WERI-Rb-1 (cell line): ENCODE data around the gene RGS6.

Experiments used
- DNase-seq: peaks from one replicate; pipeline ENCODE4 v3.0.0-alpha.2; 2020
- H3K27ac ChIP-seq: fragments of 250-450 bp; sonication (Bioruptor Pico); 2 replicates; pipeline ENCODE4 v1.5.1; 2020; ENCODE audit warnings: mild to moderate bottlenecking, moderate library complexity
- H3K27me3 ChIP-seq: fragments of 250-450 bp; sonication (Bioruptor Pico); 2 replicates; pipeline ENCODE4 v1.5.1; 2021; ENCODE audit warnings: mild to moderate bottlenecking, low read depth, moderate library complexity; ENCODE audit not compliant: insufficient read depth, severe bottlenecking
- H3K36me3 ChIP-seq: fragments of 250-450 bp; sonication (Bioruptor Pico); 2 replicates; pipeline ENCODE4 v1.5.1; 2020; ENCODE audit warnings: mild to moderate bottlenecking, moderate library complexity
- H3K4me3 ChIP-seq: 2 replicates; pipeline ENCODE4 v1.5.1; 2011; ENCODE audit warnings: low read depth, mild to moderate bottlenecking, control low read depth, low read length
- H3K9me3 ChIP-seq: fragments of 250-450 bp; sonication (Bioruptor Pico); 2 replicates; pipeline ENCODE4 v1.5.1; 2021; ENCODE audit warnings: mild to moderate bottlenecking, moderate library complexity; ENCODE audit not compliant: severe bottlenecking
- TF ChIP-seq, protein P1 (sequence below): IDR thresholded peaks from 2 replicates; pipeline ENCODE4 v1.5.1; 2011; ENCODE audit warnings: low read depth, mild to moderate bottlenecking, control low read depth, inconsistent platforms, low read length

The RGS6 gene

DNA sequence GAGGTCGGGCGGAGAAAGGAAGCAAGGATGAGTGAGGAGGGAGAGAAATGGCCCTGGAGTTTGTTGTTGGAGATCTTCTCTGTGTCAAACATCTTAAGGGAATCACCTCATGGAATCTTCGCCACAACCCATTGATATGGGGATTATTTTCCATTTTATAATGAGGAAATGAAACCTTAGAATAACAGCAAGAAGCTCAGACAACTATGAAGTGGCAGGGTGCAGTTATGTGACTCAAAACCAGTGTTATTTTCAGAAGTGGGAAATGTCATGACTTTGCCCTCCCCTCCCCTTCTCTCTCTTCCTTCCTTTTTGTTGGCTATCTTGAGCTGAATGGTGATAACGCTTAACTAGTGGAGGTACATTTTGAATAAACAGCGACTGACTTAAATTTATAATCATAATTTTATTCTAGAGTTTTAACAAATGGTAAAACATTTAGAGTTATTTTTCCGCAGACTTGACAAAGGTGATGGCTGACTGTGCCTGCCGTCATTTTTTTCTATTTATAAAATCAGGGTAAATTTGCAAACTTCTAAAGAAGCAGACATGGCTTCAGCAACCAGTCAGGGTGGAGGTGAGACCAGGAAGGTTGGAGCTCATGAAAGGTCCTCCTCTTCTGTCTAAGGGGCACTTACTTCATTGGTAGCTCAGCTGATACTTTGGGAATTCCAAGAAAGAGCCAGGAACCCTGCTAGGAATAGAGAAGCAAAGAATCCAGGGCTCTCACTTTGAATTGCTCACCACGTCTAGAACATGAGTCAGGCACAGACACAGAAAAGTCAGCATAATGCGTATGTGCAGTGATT is 232.4 kb downstream of the RGS6 start:
- no peak overlapping the region for H3K27ac ChIP-seq
- TF ChIP-seq, protein P1, sequence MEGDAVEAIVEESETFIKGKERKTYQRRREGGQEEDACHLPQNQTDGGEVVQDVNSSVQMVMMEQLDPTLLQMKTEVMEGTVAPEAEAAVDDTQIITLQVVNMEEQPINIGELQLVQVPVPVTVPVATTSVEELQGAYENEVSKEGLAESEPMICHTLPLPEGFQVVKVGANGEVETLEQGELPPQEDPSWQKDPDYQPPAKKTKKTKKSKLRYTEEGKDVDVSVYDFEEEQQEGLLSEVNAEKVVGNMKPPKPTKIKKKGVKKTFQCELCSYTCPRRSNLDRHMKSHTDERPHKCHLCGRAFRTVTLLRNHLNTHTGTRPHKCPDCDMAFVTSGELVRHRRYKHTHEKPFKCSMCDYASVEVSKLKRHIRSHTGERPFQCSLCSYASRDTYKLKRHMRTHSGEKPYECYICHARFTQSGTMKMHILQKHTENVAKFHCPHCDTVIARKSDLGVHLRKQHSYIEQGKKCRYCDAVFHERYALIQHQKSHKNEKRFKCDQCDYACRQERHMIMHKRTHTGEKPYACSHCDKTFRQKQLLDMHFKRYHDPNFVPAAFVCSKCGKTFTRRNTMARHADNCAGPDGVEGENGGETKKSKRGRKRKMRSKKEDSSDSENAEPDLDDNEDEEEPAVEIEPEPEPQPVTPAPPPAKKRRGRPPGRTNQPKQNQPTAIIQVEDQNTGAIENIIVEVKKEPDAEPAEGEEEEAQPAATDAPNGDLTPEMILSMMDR = no peak
- H3K27me3 ChIP-seq = no peaks in the 10 kb centered on the region
- no peak for DNase-seq
- H3K4me3 ChIP-seq = no peak overlapping the region
- H3K36me3 ChIP-seq = no peaks in the 10 kb centered on the region
- H3K9me3 ChIP-seq = no peaks in the 10 kb centered on the region

DNA sequence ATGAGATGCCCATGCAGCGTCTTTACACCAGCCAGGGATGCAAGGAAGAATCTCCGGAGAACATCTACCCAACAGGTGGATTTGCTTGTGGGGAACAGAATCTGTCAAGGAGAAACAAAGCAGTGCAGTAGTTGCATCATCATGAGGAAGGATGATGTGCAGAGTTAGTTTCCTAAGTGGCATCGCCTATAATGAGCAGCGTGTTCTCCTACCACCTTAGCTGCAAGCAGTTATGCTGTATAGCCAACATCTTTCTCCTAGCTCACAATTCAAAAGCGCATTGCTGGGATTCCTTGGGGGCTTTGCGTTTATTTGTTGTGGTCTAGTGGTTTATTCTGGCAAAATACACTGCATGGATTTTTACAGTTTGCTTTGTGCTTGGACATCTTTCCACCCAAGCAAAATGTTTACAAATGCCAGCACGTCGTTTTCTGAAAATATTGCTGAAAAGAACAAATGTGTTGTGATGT is 233.0 kb downstream of the RGS6 start:
- Histone ChIP-seq H3K9me3 (no peaks in the 10 kb centered on the region), H3K27ac (no peak overlapping the region), H3K36me3 (no peaks in the 10 kb centered on the region), H3K27me3 (no peaks in the 10 kb centered on the region), H3K4me3 (no peak overlapping the region)
- DNase-seq = no peak
- TF ChIP-seq, protein P1 = no peak

DNA sequence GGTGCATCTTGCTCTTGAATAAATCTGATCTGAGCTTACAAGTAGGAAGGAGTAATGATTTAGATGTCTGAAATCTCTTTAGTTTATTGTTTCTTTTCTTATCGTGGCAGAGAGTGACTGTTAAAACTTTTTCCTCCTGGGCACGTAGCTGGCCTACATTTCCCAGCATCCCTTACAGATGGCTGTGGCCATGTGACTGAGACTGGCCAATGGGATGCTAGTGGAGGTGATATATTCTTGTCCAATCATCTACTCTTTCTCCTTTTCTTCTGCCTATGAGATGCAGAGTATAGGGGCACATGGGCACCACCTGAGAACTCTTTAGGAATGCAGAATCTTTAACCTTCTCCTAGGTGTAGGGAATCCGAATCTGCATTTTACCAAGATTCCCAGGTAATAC is 237.3 kb downstream of the RGS6 start:
- Histone ChIP-seq H3K27ac (no peak overlapping the region), H3K9me3 (no peaks in the 10 kb centered on the region), H3K27me3 (no peaks in the 10 kb centered on the region), H3K36me3 (no peaks in the 10 kb centered on the region), H3K4me3 (no peak overlapping the region)
- TF ChIP-seq, protein P1 = no peak
- no peak for DNase-seq

DNA sequence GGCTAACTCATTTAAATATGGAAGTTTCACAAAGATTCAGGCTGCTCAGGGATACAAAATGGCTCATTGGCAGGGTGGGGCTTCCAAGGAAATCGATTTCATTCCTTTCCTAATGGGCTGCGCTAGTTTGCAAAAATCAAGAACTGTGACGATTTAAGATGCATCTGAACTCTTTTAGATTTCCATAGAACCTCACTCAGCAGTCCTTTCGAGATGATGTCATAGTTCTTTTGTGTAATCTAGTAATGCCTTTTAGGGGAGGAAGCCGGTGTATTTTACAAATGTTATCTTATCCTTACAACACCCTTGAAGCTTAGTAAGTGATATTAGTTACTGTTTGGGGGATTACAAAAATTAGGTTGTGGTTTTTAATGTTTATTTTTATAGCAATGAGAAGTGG is 239.8 kb downstream of the RGS6 start:
- TF ChIP-seq, protein P1 = no peak
- Histone ChIP-seq H3K4me3 (no peak overlapping the region), H3K27me3 (no peaks in the 10 kb centered on the region), H3K9me3 (no peaks in the 10 kb centered on the region), H3K36me3 (no peaks in the 10 kb centered on the region), H3K27ac (no peak overlapping the region)
- no peak for DNase-seq

DNA sequence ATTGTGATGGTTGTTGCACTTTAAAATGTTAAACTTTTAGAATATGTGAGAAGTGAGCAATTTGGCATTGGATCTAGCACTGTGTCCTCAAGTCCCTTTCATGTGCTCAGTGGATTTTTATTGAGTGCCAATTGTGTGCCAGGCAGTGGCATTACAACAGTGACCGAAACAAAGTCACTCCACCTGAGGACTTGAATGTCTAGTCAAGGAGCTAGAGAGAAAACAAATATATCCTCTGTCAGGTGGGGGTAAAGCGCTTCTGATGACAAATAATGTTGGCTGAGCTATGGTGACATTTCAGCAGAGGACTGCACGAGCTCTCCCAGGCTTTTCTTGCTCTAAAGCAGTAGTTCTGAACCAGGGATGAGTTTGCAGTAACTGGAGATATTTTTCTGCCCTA is 240.4 kb downstream of the RGS6 start:
- Histone ChIP-seq H3K9me3 (no peaks in the 10 kb centered on the region), H3K36me3 (no peaks in the 10 kb centered on the region), H3K27me3 (no peaks in the 10 kb centered on the region), H3K4me3 (no peak overlapping the region), H3K27ac (no peak overlapping the region)
- DNase-seq = no peak
- TF ChIP-seq, protein P1 = no peak
